Measurements from ENCODE around the gene SP110. TPM values are rescaled to one million over a fixed set of nuclear protein-coding genes. Genes with fewer than 3 reads are reported as not detected.

The SP110 gene
- total RNA-seq, 1 donor from 2014 or later, result 29.6 TPM

- no peak overlapping the region for H3K4me3 Mint-ChIP-seq
- H3K36me3 Mint-ChIP-seq, result no peaks in the 10 kb centered on the region
- peaks cover 18% of the 10 kb centered on the region for H3K9me3 Mint-ChIP-seq
- no peaks in the 10 kb centered on the region for H3K4me1 Mint-ChIP-seq
- DNase-seq (ENCODE audit: low spot score in 2 of 2, unreplicated experiment in 2 of 2), result no peak
- H3K27me3 Mint-ChIP-seq (ENCODE audit: low read depth), result no peaks in the 10 kb centered on the region
- H3K27ac Mint-ChIP-seq, result no peak overlapping the region
- TF ChIP-seq CTCF (IDR thresholded peaks at IDR 0.05; ENCODE audit: unreplicated experiment), result no peak
Observed at GRCh38 chr2:230262246-230262645, 42.5 kb upstream of the SP110 start.

GRCh38 chr2:230258483-230258882, 38.7 kb upstream of the SP110 start:
- peaks cover 18% of the 10 kb centered on the region for H3K9me3 Mint-ChIP-seq
- no peak for DNase-seq (ENCODE audit: low spot score in 2 of 2, unreplicated experiment in 2 of 2)
- no peaks in the 10 kb centered on the region for H3K4me1 Mint-ChIP-seq
- H3K27ac Mint-ChIP-seq, result no peak overlapping the region
- H3K27me3 Mint-ChIP-seq (ENCODE audit: low read depth), result no peaks in the 10 kb centered on the region
- H3K36me3 Mint-ChIP-seq, result no peaks in the 10 kb centered on the region
- H3K4me3 Mint-ChIP-seq, result no peak overlapping the region
- TF ChIP-seq CTCF (IDR thresholded peaks at IDR 0.05; ENCODE audit: unreplicated experiment), result no peak

- Mint-ChIP-seq H3K4me1 (no peaks in the 10 kb centered on the region), H3K36me3 (no peaks in the 10 kb centered on the region), H3K4me3 (no peak overlapping the region), H3K27me3 (ENCODE audit: low read depth) (no peaks in the 10 kb centered on the region), H3K9me3 (peaks cover 13% of the 10 kb centered on the region), H3K27ac (no peak overlapping the region)
- DNase-seq (ENCODE audit: low spot score in 2 of 2, unreplicated experiment in 2 of 2), result no peak
- no peak for TF ChIP-seq CTCF (IDR thresholded peaks at IDR 0.05; ENCODE audit: unreplicated experiment)
Observed at GRCh38 chr2:230256733-230257332, 37.0 kb upstream of the SP110 start.

GRCh38 chr2:230254152-230254881, 34.5 kb upstream of the SP110 start:
- peaks cover 4% of the 10 kb centered on the region for H3K27me3 Mint-ChIP-seq (ENCODE audit: low read depth)
- H3K36me3 Mint-ChIP-seq, result no peaks in the 10 kb centered on the region
- no peak overlapping the region for H3K4me3 Mint-ChIP-seq
- H3K27ac Mint-ChIP-seq, result no peak overlapping the region
- H3K4me1 Mint-ChIP-seq, result no peaks in the 10 kb centered on the region
- no peaks in the 10 kb centered on the region for H3K9me3 Mint-ChIP-seq
- TF ChIP-seq CTCF (IDR thresholded peaks at IDR 0.05; ENCODE audit: unreplicated experiment), result no peak
- no peak for DNase-seq (ENCODE audit: low spot score in 2 of 2, unreplicated experiment in 2 of 2)

GRCh38 chr2:230250231-230250630, 30.4 kb upstream of the SP110 start:
- H3K27me3 Mint-ChIP-seq (ENCODE audit: low read depth), result peaks cover 4% of the 10 kb centered on the region
- no peaks in the 10 kb centered on the region for H3K36me3 Mint-ChIP-seq
- H3K9me3 Mint-ChIP-seq, result no peaks in the 10 kb centered on the region
- no peak for DNase-seq (ENCODE audit: low spot score in 2 of 2, unreplicated experiment in 2 of 2)
- H3K4me3 Mint-ChIP-seq, result no peak overlapping the region
- H3K27ac Mint-ChIP-seq, result no peak overlapping the region
- no peak for TF ChIP-seq CTCF (IDR thresholded peaks at IDR 0.05; ENCODE audit: unreplicated experiment)
- no peaks in the 10 kb centered on the region for H3K4me1 Mint-ChIP-seq
